ENCODE results near the gene SLC39A5.

DNA sequence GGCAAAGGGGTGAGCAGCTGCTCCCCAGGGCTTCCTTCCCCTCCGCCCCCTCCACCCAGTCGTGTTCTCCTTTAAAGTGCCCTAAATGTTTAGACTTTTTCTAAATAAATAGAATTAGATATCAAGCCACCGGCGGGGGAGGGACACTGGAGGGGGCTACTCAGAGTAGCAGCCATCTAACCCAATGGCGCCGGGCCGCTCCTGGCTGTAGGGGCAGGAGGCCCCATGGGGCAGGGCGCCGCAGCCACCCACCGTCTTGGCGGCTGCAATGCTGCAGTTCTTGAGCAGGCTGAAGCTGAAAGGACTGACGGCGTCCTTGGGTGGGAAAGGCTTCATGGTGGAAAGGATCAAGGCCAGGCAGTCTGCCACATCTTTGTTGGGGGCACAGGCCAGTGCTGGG lies 13.1 kb downstream of the SLC39A5 start:
- TF ChIP-seq POLR2A (IDR thresholded peaks at IDR 0.05) (no peak), POLR2AphosphoS5 (IDR thresholded peaks at IDR 0.05; ENCODE audit: insufficient read depth in 1 of 2, low read depth in 1 of 2) (no peak)
- TF ChIP-seq, protein P1, sequence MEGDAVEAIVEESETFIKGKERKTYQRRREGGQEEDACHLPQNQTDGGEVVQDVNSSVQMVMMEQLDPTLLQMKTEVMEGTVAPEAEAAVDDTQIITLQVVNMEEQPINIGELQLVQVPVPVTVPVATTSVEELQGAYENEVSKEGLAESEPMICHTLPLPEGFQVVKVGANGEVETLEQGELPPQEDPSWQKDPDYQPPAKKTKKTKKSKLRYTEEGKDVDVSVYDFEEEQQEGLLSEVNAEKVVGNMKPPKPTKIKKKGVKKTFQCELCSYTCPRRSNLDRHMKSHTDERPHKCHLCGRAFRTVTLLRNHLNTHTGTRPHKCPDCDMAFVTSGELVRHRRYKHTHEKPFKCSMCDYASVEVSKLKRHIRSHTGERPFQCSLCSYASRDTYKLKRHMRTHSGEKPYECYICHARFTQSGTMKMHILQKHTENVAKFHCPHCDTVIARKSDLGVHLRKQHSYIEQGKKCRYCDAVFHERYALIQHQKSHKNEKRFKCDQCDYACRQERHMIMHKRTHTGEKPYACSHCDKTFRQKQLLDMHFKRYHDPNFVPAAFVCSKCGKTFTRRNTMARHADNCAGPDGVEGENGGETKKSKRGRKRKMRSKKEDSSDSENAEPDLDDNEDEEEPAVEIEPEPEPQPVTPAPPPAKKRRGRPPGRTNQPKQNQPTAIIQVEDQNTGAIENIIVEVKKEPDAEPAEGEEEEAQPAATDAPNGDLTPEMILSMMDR (IDR thresholded peaks at IDR 0.05): no peak
